Measurements from ENCODE around the gene LAMP1. TPM values are rescaled to one million over a fixed set of nuclear protein-coding genes. Genes with fewer than 3 reads are reported as not detected.

LAMP1 gene
- total RNA-seq, 1 donor from 2014 or later: 192 TPM

- DNase-seq (ENCODE audit: low read depth): no peak
- H3K4me3 ChIP-seq (ENCODE audit: low read depth, low read length): no peak overlapping the region
- TF ChIP-seq CTCF (conservative IDR thresholded peaks at IDR 0.05; ENCODE audit: low read depth, low read length): no peak
Observed at GRCh38 chr13:113272031-113272430, 25.0 kb upstream of the LAMP1 start.

GRCh38 chr13:113272701-113273181 lies 24.3 kb upstream of the LAMP1 start:
- H3K4me3 ChIP-seq (ENCODE audit: low read depth, low read length): no peak overlapping the region
- no peak for TF ChIP-seq CTCF (conservative IDR thresholded peaks at IDR 0.05; ENCODE audit: low read depth, low read length)

GRCh38 chr13:113273321-113273720 lies 23.7 kb upstream of the LAMP1 start:
- no peak for DNase-seq (ENCODE audit: low read depth)

More at GRCh38 chr13:113272701-113273181, 24.3 kb upstream of the LAMP1 start:
- no peak for DNase-seq (ENCODE audit: low read depth)

GRCh38 chr13:113273851-113274590 lies 23.0 kb upstream of the LAMP1 start:
- TF ChIP-seq CTCF (conservative IDR thresholded peaks at IDR 0.05; ENCODE audit: low read depth, low read length): no peak
- H3K4me3 ChIP-seq (ENCODE audit: low read depth, low read length): no peak overlapping the region
- DNase-seq (ENCODE audit: low read depth): peak; percentile 89

More at GRCh38 chr13:113273321-113273720, 23.7 kb upstream of the LAMP1 start:
- no peak overlapping the region for H3K4me3 ChIP-seq (ENCODE audit: low read depth, low read length)
- no peak for TF ChIP-seq CTCF (conservative IDR thresholded peaks at IDR 0.05; ENCODE audit: low read depth, low read length)

- H3K4me3 ChIP-seq (ENCODE audit: low read depth, low read length): no peak overlapping the region
- DNase-seq (ENCODE audit: low read depth): no peak
- no peak for TF ChIP-seq CTCF (conservative IDR thresholded peaks at IDR 0.05; ENCODE audit: low read depth, low read length)
Observed at GRCh38 chr13:113274721-113275120, 22.3 kb upstream of the LAMP1 start.

GRCh38 chr13:113275387-113275786 lies 21.7 kb upstream of the LAMP1 start:
- no peak overlapping the region for H3K4me3 ChIP-seq (ENCODE audit: low read depth, low read length)
- peak; percentile 81 for TF ChIP-seq CTCF (conservative IDR thresholded peaks at IDR 0.05; ENCODE audit: low read depth, low read length)
- no peak for DNase-seq (ENCODE audit: low read depth)

- no peak for TF ChIP-seq CTCF (conservative IDR thresholded peaks at IDR 0.05; ENCODE audit: low read depth, low read length)
- no peak for DNase-seq (ENCODE audit: low read depth)
- H3K4me3 ChIP-seq (ENCODE audit: low read depth, low read length): no peak overlapping the region
Observed at GRCh38 chr13:113280126-113280525, 16.9 kb upstream of the LAMP1 start.
